K562 (cell line): ENCODE results near the gene BICC1. TPM values are rescaled to one million over a fixed set of nuclear protein-coding genes. Genes with fewer than 3 reads are reported as not detected.

Experiments
- ATAC-seq: fragments of 200-7000 bp; cut with Tn5 transposase; 3 replicates; pipeline ENCODE4 v1.9.1; 2020; ENCODE audit warnings: moderate library complexity
- BruUV-seq: library from RNA; stranded (reverse); fragments of 400-500 nt; replicated peaks from 2 replicates; lab custom pipeline; 2021; lab: Mats Ljungman, UMichigan
- CTCF ChIA-PET: fragments of 300-600 bp; formaldehyde crosslinking; extraction: SDS; loops from one replicate; lab custom pipeline; 2021; ENCODE audit warnings: low intra/inter-chr PET ratio; lab: Yijun Ruan, JAX
- POLR2A ChIA-PET: fragments of 300-600, 350-650 bp; sonication (Branson Sonifier 250); formaldehyde crosslinking; extraction: SDS; loops from one replicate; lab custom pipeline; 2021; ENCODE audit warnings: antibody characterized with exemption, inconsistent platforms; lab: Yijun Ruan, JAX
- DNase-seq, 4 experiments: peaks; one replicate each; pipeline versions ENCODE4 v3.0.0 to v3.0.0-alpha.2; 2011 to 2018; ENCODE audit warnings: low spot score in 3 of 4, mixed read lengths in 3 of 4; ENCODE audit errors: extremely low read depth in 1 of 4
- FAIRE-seq: peaks from 2 replicates; lab custom pipeline; 2011; peaks lifted over from hg19 to GRCh38; lab: Jason Lieb, UNC
- H2AFZ ChIP-seq: 2 replicates; pipeline ENCODE4 v1.6.0; 2011; ENCODE audit warnings: low read depth, low read length, control low read depth, inconsistent platforms
- H3K27ac ChIP-seq: fragments of 200-600 bp; 3 replicates; pipeline ENCODE4 v1.8.0; 2011; ENCODE audit warnings: low read depth, mild to moderate bottlenecking, control low read depth, inconsistent platforms, low read length, moderate library complexity, mixed read lengths; ENCODE audit errors: extremely low read depth
- H3K27me3 ChIP-seq, 2 experiments: fragments of 300-600 bp in 1 of 2; 2 replicates in 1 of 2; 3 replicates in 1 of 2; pipeline versions ENCODE4 v1.6.0 to v1.8.0; 2011; ENCODE audit warnings: inconsistent platforms in 2 of 2, low read length in 2 of 2, mild to moderate bottlenecking in 1 of 2, mixed read lengths in 1 of 2, moderate library complexity in 1 of 2; ENCODE audit not compliant: control insufficient read depth in 2 of 2, insufficient read depth in 2 of 2
- H3K36me3 ChIP-seq: fragments of 300-600 bp; 3 replicates; pipeline ENCODE4 v1.8.0; 2011; ENCODE audit warnings: mild to moderate bottlenecking, low read length, inconsistent platforms; ENCODE audit not compliant: control insufficient read depth, insufficient read depth
- H3K4me1 ChIP-seq, 2 experiments: fragments of 200-600 bp in 1 of 2; replicated peaks in 1 of 2; 2 replicates in 1 of 2; 3 replicates in 1 of 2; pipeline versions ENCODE4 v1.5.1 to v1.8.0; 2011; ENCODE audit warnings: inconsistent platforms in 2 of 2, low read length in 2 of 2, mild to moderate bottlenecking in 1 of 2, mixed read lengths in 1 of 2, moderate library complexity in 1 of 2; ENCODE audit not compliant: control insufficient read depth in 2 of 2, insufficient read depth in 2 of 2
- H3K4me2 ChIP-seq: 2 replicates; pipeline ENCODE4 v1.6.1; 2011; ENCODE audit warnings: low read length, control low read depth, inconsistent platforms, mixed read lengths; ENCODE audit not compliant: insufficient read depth
- H3K4me3 ChIP-seq: fragments of 200-600 bp; sonication (generic), shearing (Covaris generic); 2 replicates; pipeline ENCODE4 v1.5.1; 2016; ENCODE audit warnings: control low read depth, inconsistent platforms
- H3K79me2 ChIP-seq: fragments of 200-600 bp; 3 replicates; pipeline ENCODE4 v1.8.0; 2011; ENCODE audit warnings: low read length, inconsistent platforms; ENCODE audit not compliant: control insufficient read depth, insufficient read depth
- H3K9ac ChIP-seq, 2 experiments: 2 replicates each; pipeline versions ENCODE4 v1.6.0 to v1.6.1; 2011; ENCODE audit warnings: low read depth in 2 of 2, low read length in 2 of 2, control low read depth in 1 of 2, inconsistent platforms in 1 of 2, mild to moderate bottlenecking in 1 of 2, mixed read lengths in 1 of 2; ENCODE audit not compliant: insufficient read depth in 1 of 2
- H3K9me1 ChIP-seq: one replicate; pipeline ENCODE4 v1.6.0; 2011; ENCODE audit warnings: inconsistent platforms, mild to moderate bottlenecking, low read length, moderate library complexity; ENCODE audit not compliant: control insufficient read depth, insufficient read depth
- H3K9me3 ChIP-seq: replicated peaks from 2 replicates; pipeline ENCODE4 v1.5.1; 2011; ENCODE audit warnings: low read depth, low read length, inconsistent platforms; ENCODE audit not compliant: control insufficient read depth, insufficient read depth
- H4K20me1 ChIP-seq: replicated peaks from 2 replicates; pipeline ENCODE4 v1.6.1; 2011; ENCODE audit warnings: low read length, inconsistent platforms, mixed read lengths; ENCODE audit not compliant: control insufficient read depth, insufficient read depth
- ELK3 ChIP-seq: fragments of 450-650 bp; formaldehyde crosslinking; IDR thresholded peaks from 2 replicates; pipeline ENCODE4 v1.4.0; 2020; ENCODE audit warnings: mild to moderate bottlenecking
- FOXA1 ChIP-seq: fragments of 450-650 bp; IDR thresholded peaks from 2 replicates; pipeline ENCODE4 v1.6.1; 2016; ENCODE audit warnings: mild to moderate bottlenecking, borderline replicate concordance
- HOMEZ ChIP-seq: fragments of 250-450 bp; sonication (Bioruptor Pico); IDR thresholded peaks from 2 replicates; pipeline ENCODE4 v1.4.0; 2020; ENCODE audit warnings: mild to moderate bottlenecking, moderate library complexity
- RFX7 ChIP-seq: fragments of 250-450 bp; sonication (Bioruptor Pico); IDR thresholded peaks from 2 replicates; pipeline ENCODE4 v1.5.1; 2021; ENCODE audit warnings: mild to moderate bottlenecking
- ZBTB7A ChIP-seq: IDR thresholded peaks from 2 replicates; pipeline ENCODE4 v1.6.1; 2011; ENCODE audit warnings: low read depth, mild to moderate bottlenecking, low read length, moderate library complexity, borderline replicate concordance; ENCODE audit not compliant: control insufficient read depth
- ZHX1 ChIP-seq: fragments of 150-350 bp; conservative IDR thresholded peaks from 2 replicates; pipeline ENCODE4 v1.6.1; 2014; ENCODE audit warnings: low read length
- ZNF212 ChIP-seq: fragments of 450-650 bp; formaldehyde crosslinking; IDR thresholded peaks from 2 replicates; pipeline ENCODE4 v1.4.0; 2020; ENCODE audit warnings: mild to moderate bottlenecking
- WGBS: fragments of 100-300 bp; shearing (Covaris generic); methylation state at CpG from one replicate; pipeline ENCODE4 v1.1.6; 2016; ENCODE audit warnings: low coverage, mixed read lengths; ENCODE audit not compliant: insufficient coverage; ENCODE audit errors: missing lambda C conversion rate; 5-methylcytosine and 5-hydroxymethylcytosine counted together
- in situ Hi-C: fragments of 300-500 bp; cut with MboI; formaldehyde crosslinking; loops from 4 replicates; pipeline ENCODE4 v1.15.0; 2018; ENCODE audit warnings: inconsistent platforms, mixed read lengths
- intact Hi-C: fragments of 100-400 bp; cut with micrococcal nuclease; formaldehyde crosslinking; loops from 2 replicates; pipeline ENCODE4 v1.14.2; 2022
- polyA plus RNA-seq, 8 experiments: library from polyadenylated mRNA; depleted of rRNA in 4 of 8; stranded (reverse) in 5 of 8; unstranded in 3 of 8; fragments of >200 nt; fragmentation: Nextera tagmentation in 2 of 8; fragmentation: Illumina TruSeq in 1 of 8; extraction: Ambion mirVana in 2 of 8; extraction: Trizol in 1 of 8; gene quantifications; 2 replicates each; pipeline versions ENCODE4 v1.2.1 to v1.2.3, GENCODE V29; 2011 to 2014; ENCODE audit warnings: inconsistent platforms in 1 of 8, missing spikeins in 1 of 8
- total RNA-seq, 7 experiments: library from RNA; depleted of rRNA in 6 of 7; stranded (reverse); fragments of >200 nt in 6 of 7; fragmentation: Illumina TruSeq in 2 of 7; extraction: Trizol in 2 of 7; gene quantifications; 2 replicates each; pipeline versions ENCODE4 v1.2.1 to v1.2.3, GENCODE V29; 2011 to 2021; ENCODE audit warnings: low replicate concordance in 1 of 7

The BICC1 gene
- total and polyA plus RNA-seq, 9 of the 15 experiments (the other 6 are each of a cell fraction or from before 2014, with no cell fraction given), result not detected

GRCh38 chr10:58547963-58548362 is 35.3 kb downstream of the BICC1 start:
- intact Hi-C loops, result no loop called here
- WGBS, result 0% methylated on average over 1 of the region's 1 CpG

GRCh38 chr10:58554316-58554715 is 41.6 kb downstream of the BICC1 start:
- no peak for FAIRE-seq

More at GRCh38 chr10:58547963-58548362, 35.3 kb downstream of the BICC1 start:
- Histone ChIP-seq H3K27ac (no peak overlapping the region), H3K79me2 (no peaks in the 10 kb centered on the region), H3K9me1 (no peaks in the 10 kb centered on the region), H3K27me3 (no peaks in the 10 kb centered on the region), H3K36me3 (no peaks in the 10 kb centered on the region), H3K9ac (no peak overlapping the region), H2AFZ (no peak overlapping the region), H4K20me1 (no peaks in the 10 kb centered on the region), H3K4me1 (no peaks in the 10 kb centered on the region), H3K9me3 (no peaks in the 10 kb centered on the region), H3K4me2 (no peak overlapping the region), H3K4me3 (no peak overlapping the region)
- DNase-seq (no peak), ATAC-seq (no peak), FAIRE-seq (no peak)
- in situ Hi-C loops, result no loop called here
- BruUV-seq, result no TSS peak
- TF ChIP-seq ZBTB7A (no peak), ELK3 (no peak)
- ChIA-PET POLR2A (no interaction called here), CTCF (no interaction called here)

More at GRCh38 chr10:58554316-58554715, 41.6 kb downstream of the BICC1 start:
- Histone ChIP-seq H3K4me1 (no peaks in the 10 kb centered on the region), H3K9me3 (no peaks in the 10 kb centered on the region), H3K27ac (no peak overlapping the region), H3K4me2 (no peak overlapping the region), H3K36me3 (no peaks in the 10 kb centered on the region), H3K9me1 (no peaks in the 10 kb centered on the region), H3K9ac (no peak overlapping the region), H3K79me2 (no peaks in the 10 kb centered on the region)
- POLR2A ChIA-PET, result interaction anchor here (0.7 kb wide), 1 partner anchor 218 kb away, joined by 3 read pairs; no protein-coding TSS in a partner anchor
- intact Hi-C loops, result no loop called here
- DNase-seq, result no peak
- CTCF ChIA-PET, result interaction anchor here (0.6 kb wide), 1 partner anchor 14 kb away, joined by 3 read pairs; no protein-coding TSS in a partner anchor
- in situ Hi-C loops, result no loop called here
- TF ChIP-seq RFX7 (CRISPR knock-in tag), result no peak
- TF ChIP-seq FOXA1, result no peak
- TF ChIP-seq HOMEZ (CRISPR knock-in tag), result no peak
- TF ChIP-seq ZHX1, result no peak
- TF ChIP-seq ZNF212 (CRISPR knock-in tag), result no peak
- TF ChIP-seq, all 486 proteins: peak for 0
- no peaks in the 10 kb centered on the region for H3K27me3 ChIP-seq
- BruUV-seq, result no TSS peak
- 0% methylated on average over 2 of the region's 2 CpGs for WGBS
- H2AFZ ChIP-seq, result no peak overlapping the region
- no peaks in the 10 kb centered on the region for H4K20me1 ChIP-seq
- ATAC-seq, result no peak
- no peak overlapping the region for H3K4me3 ChIP-seq
